Activated B cell treated with CpG ODN at 0.5 μM for 24 hours (primary cell): ENCODE data around the gene TBC1D10A. TPM values are rescaled to one million over a fixed set of nuclear protein-coding genes. Genes with fewer than 3 reads are reported as not detected.

ENCODE experiments used
- ATAC-seq: fragments of 200-7000 bp; cut with Tn5 transposase; one replicate; pipeline ENCODE4 v1.10.0; 2021; ENCODE audit warnings: low read depth, mild to moderate bottlenecking, moderate library complexity
- CTCF ChIA-PET: fragments of 350-600 bp; sonication (Branson Sonifier 250); formaldehyde crosslinking; loops from one replicate; lab custom pipeline; 2021; ENCODE audit warnings: antibody characterized with exemption; lab: Charles Lee
- POLR2A ChIA-PET: fragments of 350-600 bp; sonication (Branson Sonifier 250); formaldehyde crosslinking; loops from one replicate; lab custom pipeline; 2021; ENCODE audit warnings: antibody characterized with exemption; lab: Charles Lee
- DNase-seq: peaks from one replicate; pipeline ENCODE4 v3.0.0; 2022
- H3K27ac Mint-ChIP-seq: one replicate; pipeline ENCODE4 v1.8.0; 2020; ENCODE audit warnings: mixed read lengths
- H3K27me3 Mint-ChIP-seq: one replicate; pipeline ENCODE4 v1.8.0; 2021; ENCODE audit warnings: mixed read lengths
- H3K36me3 Mint-ChIP-seq: one replicate; pipeline ENCODE4 v1.8.0; 2021; ENCODE audit warnings: low read depth, mixed read lengths
- H3K4me1 Mint-ChIP-seq: one replicate; pipeline ENCODE4 v1.8.0; 2021; ENCODE audit warnings: mixed read lengths
- H3K4me3 Mint-ChIP-seq: one replicate; pipeline ENCODE4 v1.8.0; 2020; ENCODE audit warnings: mild to moderate bottlenecking, mixed read lengths
- H3K9me3 Mint-ChIP-seq: one replicate; pipeline ENCODE4 v1.8.0; 2020; ENCODE audit warnings: mixed read lengths
- CTCF ChIP-seq: fragments of 200-600 bp; IDR thresholded peaks from one replicate; pipeline ENCODE4 v1.8.0; 2022; ENCODE audit warnings: antibody characterized with exemption, mild to moderate bottlenecking
- intact Hi-C: fragments of 100-400 bp; cut with micrococcal nuclease; formaldehyde crosslinking; loops from one replicate; pipeline ENCODE4 v1.15.1; 2024
- total RNA-seq: library from RNA; stranded (reverse); gene quantifications from 2 replicates; pipeline ENCODE4 v1.2.3, GENCODE V29; 2022

Gene TBC1D10A
- total RNA-seq, 1 donor from 2014 or later = 20.4 TPM

- intact Hi-C loops = no loop called here
- H3K27ac Mint-ChIP-seq = no peak overlapping the region
- no peak overlapping the region for H3K4me3 Mint-ChIP-seq
- POLR2A ChIA-PET = interaction anchor here (7.6 kb wide), 1 partner anchor 12 kb away, joined by 131 read pairs; no protein-coding TSS in a partner anchor
- CTCF ChIA-PET = no interaction called here
- TF ChIP-seq CTCF = no peak
- no peaks in the 10 kb centered on the region for H3K27me3 Mint-ChIP-seq
- no peaks in the 10 kb centered on the region for H3K9me3 Mint-ChIP-seq
- DNase-seq = no peak
- peaks cover 52% of the 10 kb centered on the region for H3K36me3 Mint-ChIP-seq
- peaks cover 30% of the 10 kb centered on the region for H3K4me1 Mint-ChIP-seq
- no peak for ATAC-seq
These were observed 33.7 kb downstream of the TBC1D10A start for GRCh38 chr22:30293026-30293425.

GRCh38 chr22:30292069-30292970 is 34.4 kb downstream of the TBC1D10A start:
- intact Hi-C loops = no loop called here
- no peak for ATAC-seq
- Mint-ChIP-seq H3K4me1 (peaks cover 34% of the 10 kb centered on the region), H3K36me3 (peaks cover 45% of the 10 kb centered on the region), H3K27ac (no peak overlapping the region), H3K4me3 (no peak overlapping the region), H3K9me3 (no peaks in the 10 kb centered on the region), H3K27me3 (no peaks in the 10 kb centered on the region)
- no peak for TF ChIP-seq CTCF
- CTCF ChIA-PET = interaction anchor here (7.8 kb wide), 1 partner anchor 97 kb away, joined by 275 read pairs; the partner anchor contains the start of gene RNF215
- no peak for DNase-seq
- POLR2A ChIA-PET = interaction anchor here (5.5 to 7.6 kb wide), 3 partner anchors 13 to 64 kb away, joined by 68 to 131 read pairs (median 92); partner anchors contain the start of genes CCDC157, SF3A1 and TBC1D10A

GRCh38 chr22:30291058-30291892 is 35.5 kb downstream of the TBC1D10A start:
- DNase-seq (no peak), ATAC-seq (no peak)
- intact Hi-C loops = no loop called here
- ChIA-PET CTCF (interaction anchor here (1.2 to 7.8 kb wide), 4 partner anchors 12 to 183 kb away, joined by 3 to 275 read pairs (median 83); partner anchors contain the start of genes RNF215 and TBC1D10A), POLR2A (interaction anchor here (1.2 to 7.6 kb wide), 5 partner anchors 14 to 134 kb away, joined by 3 to 131 read pairs (median 68); partner anchors contain the start of genes CCDC157, MTFP1, SF3A1 and TBC1D10A)
- peak overlapping the region; percentile 82 for H3K27ac Mint-ChIP-seq
- no peaks in the 10 kb centered on the region for H3K9me3 Mint-ChIP-seq
- peaks cover 38% of the 10 kb centered on the region for H3K4me1 Mint-ChIP-seq
- H3K4me3 Mint-ChIP-seq = no peak overlapping the region
- no peaks in the 10 kb centered on the region for H3K27me3 Mint-ChIP-seq
- peaks cover 34% of the 10 kb centered on the region for H3K36me3 Mint-ChIP-seq
- no peak for TF ChIP-seq CTCF

GRCh38 chr22:30290342-30291057 is 36.2 kb downstream of the TBC1D10A start:
- H3K27me3 Mint-ChIP-seq = no peaks in the 10 kb centered on the region
- TF ChIP-seq CTCF = no peak
- peak overlapping the region; percentile 82 for H3K27ac Mint-ChIP-seq
- intact Hi-C loops = loop anchor here (1.0 kb wide), 1 partner anchor 14 kb away; no protein-coding TSS in a partner anchor
- H3K4me1 Mint-ChIP-seq = peaks cover 38% of the 10 kb centered on the region
- H3K9me3 Mint-ChIP-seq = no peaks in the 10 kb centered on the region
- DNase-seq (no peak), ATAC-seq (no peak)
- ChIA-PET POLR2A (interaction anchor here (0.5 to 7.6 kb wide), 9 partner anchors 15 to 632 kb away, joined by 3 to 131 read pairs (median 5); partner anchors contain the start of genes CCDC157, MTFP1, SF3A1 and TBC1D10A), CTCF (interaction anchor here (1.2 to 7.8 kb wide), 4 partner anchors 13 to 182 kb away, joined by 3 to 275 read pairs (median 83); partner anchors contain the start of genes RNF215 and TBC1D10A)
- H3K36me3 Mint-ChIP-seq = peaks cover 27% of the 10 kb centered on the region
- peak overlapping the region; percentile 88 for H3K4me3 Mint-ChIP-seq
